NCI-H345 treated with DMSO at 0.1 percent for 48 hours (cell line): Measurements from ENCODE around the gene EEPD1.
"Not testable (repeated sequence)": the region's sequence is repeated elsewhere in the genome, so short reads cannot be mapped to it uniquely, and the experiment has no call there.

Experiments used
- DNase-seq: peaks from one replicate; lab custom pipeline; 2025; ENCODE audit not compliant: unreplicated experiment; lab: John Stamatoyannopoulos, UW

Gene EEPD1

DNA sequence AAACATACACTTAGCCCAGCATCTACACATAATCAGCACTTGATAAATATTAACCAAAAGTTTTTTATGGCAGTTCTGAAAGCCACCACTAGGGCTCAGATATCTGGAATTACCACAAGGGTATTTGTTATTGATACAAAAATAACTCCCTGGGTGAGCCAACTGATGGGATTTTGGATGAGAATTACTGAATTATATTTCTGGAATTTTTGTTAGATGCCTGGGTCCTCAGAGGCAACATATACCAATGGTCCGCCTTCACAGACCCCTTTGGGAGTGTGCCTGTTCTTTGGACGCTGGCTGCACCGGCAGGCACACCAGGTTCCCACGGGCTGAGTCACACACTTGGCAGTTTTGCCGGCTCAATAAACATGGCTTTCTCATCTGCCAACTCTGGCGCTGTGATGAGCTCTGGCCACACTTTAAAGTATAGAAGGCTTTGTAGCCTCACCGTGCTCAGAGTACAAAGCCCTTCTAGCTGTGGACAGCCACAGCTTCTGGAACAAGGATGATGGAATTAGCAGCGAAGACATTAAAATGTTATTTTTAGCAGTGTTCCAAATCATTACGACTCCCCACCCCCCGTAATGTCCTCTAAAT lies 24.5 kb upstream of the EEPD1 start:
- no peak for DNase-seq

DNA sequence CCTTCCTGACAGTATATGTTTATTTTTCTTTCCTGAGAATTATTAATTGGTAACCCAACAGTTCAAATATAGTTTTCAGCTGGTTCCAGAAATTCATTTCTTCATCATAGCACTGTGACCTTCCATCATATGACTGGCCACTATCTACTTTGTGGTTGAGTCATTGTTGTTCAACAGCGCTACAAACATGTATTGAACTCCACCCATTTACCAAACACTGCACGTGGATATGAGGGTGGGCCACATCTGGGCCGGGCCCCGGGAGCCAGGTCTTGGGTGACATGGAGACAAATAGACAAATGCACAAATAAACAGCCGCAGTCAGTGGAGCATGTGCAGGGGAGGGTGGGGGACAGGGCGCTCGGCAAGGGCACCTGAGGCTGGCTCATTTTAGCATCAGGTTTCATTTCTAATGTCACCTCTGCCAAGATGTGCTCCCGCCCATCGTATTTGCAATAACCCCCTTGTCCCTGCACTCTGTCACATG lies 24.0 kb upstream of the EEPD1 start:
- DNase-seq: no peak

- DNase-seq: no peak
Observed at GRCh38 chr7:36130236-36130945, 22.7 kb upstream of the EEPD1 start.

GRCh38 chr7:36131026-36131425 lies 22.0 kb upstream of the EEPD1 start:
- no peak for DNase-seq

DNA sequence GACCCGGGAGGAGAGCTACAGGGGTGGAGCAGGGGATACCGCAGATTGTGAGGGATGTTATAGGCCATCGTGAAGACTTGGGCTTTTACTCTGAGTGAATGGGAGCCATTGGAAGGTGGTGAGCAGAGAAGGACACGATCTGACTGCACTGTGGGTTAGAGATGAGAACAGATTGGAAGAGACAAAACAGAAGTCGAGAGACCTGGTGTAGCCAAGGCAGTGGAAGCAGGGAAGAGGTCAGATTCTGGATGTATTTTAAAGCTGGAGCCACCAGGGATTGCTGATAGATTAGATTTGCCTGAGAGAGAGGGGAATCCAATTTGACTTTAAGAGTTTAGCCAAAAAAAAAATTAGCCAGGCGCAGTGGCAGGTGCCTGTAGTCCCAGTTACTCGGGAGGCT lies 21.6 kb upstream of the EEPD1 start:
- no peak for DNase-seq

GRCh38 chr7:36132012-36132411 lies 21.0 kb upstream of the EEPD1 start:
- DNase-seq: no peak

GRCh38 chr7:36135700-36136099 lies 17.4 kb upstream of the EEPD1 start:
- no peak for DNase-seq

GRCh38 chr7:36137258-36137657 lies 15.8 kb upstream of the EEPD1 start:
- no peak for DNase-seq

DNA sequence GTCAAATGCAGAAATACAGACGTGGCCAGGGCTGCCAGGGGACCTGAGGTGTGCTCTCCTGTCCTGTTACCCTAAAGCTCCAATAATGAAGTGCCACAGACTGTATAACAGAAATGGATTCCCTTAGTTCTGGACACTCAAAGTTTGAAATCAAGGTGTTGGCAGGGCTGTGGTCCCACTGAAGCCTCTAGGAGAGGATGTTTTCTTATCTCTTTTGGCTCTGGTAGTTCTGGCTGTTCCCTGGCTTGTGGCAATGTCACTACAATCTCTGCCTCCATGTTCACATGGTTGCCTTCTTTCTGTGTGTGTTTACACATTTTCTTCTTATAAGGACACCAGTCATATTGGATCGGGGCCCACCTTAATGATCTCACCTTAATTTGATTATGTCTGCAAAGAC lies 15.3 kb upstream of the EEPD1 start:
- DNase-seq: no peak

GRCh38 chr7:36138209-36138608 lies 14.8 kb upstream of the EEPD1 start:
- DNase-seq: no peak

DNA sequence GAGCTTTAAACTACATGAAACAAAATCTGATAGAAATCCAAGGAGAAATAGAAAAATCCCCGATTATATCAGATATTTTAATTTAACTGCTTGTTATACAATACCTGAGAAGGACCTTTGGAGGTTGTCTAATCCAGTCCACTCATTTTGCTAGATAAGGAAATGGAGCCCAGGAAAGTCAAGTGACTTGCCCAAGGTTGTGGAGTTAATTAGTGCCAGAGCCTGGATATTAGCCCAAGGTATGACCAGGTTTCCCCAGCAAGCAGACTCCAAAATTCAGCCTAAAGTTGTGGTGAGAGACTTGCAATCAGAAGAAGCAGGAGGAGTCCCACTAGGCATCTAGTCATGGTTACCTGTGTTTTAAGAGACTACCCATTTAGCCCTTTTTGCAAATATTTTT lies 11.7 kb upstream of the EEPD1 start:
- DNase-seq: no peak

GRCh38 chr7:36141850-36142249 lies 11.2 kb upstream of the EEPD1 start:
- no peak for DNase-seq

GRCh38 chr7:36144189-36144588 lies 8.9 kb upstream of the EEPD1 start:
- no peak for DNase-seq

GRCh38 chr7:36145686-36146085 lies 7.4 kb upstream of the EEPD1 start:
- DNase-seq: no peak

GRCh38 chr7:36147361-36147760 lies 5.7 kb upstream of the EEPD1 start:
- no peak for DNase-seq

DNA sequence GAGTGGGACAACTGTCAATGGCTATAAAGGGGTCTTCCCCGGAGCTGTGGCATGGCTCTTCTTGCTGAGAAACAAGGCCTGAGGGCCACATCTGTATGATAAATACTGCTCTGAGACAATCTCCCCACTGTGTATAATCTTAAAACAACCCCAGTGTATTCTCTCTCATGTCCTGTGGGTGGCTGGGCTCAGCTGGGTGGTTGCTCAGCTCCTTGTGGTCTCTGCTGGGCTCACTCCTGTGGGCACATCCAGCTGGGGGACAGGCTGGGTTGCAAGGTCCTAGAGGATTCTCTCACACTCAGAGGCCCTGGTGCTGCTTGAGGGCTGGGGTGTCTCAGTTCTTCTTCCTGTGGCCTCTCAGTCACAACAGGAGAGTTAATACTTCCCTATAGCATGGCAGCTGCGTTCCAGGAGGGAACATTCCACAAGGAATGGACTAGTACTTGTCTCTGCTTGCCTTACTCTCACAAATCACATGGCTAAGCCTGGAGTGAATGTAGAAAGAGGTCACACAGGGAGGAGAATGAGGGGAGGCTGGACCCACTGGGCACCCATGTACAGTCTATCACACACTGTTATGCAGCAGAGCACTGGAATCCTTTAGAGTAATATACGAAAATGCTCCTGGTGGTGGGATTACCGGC lies 4.5 kb upstream of the EEPD1 start:
- no peak for DNase-seq

GRCh38 chr7:36149240-36149639 lies 3.8 kb upstream of the EEPD1 start:
- not testable (repeated sequence) for DNase-seq

DNA sequence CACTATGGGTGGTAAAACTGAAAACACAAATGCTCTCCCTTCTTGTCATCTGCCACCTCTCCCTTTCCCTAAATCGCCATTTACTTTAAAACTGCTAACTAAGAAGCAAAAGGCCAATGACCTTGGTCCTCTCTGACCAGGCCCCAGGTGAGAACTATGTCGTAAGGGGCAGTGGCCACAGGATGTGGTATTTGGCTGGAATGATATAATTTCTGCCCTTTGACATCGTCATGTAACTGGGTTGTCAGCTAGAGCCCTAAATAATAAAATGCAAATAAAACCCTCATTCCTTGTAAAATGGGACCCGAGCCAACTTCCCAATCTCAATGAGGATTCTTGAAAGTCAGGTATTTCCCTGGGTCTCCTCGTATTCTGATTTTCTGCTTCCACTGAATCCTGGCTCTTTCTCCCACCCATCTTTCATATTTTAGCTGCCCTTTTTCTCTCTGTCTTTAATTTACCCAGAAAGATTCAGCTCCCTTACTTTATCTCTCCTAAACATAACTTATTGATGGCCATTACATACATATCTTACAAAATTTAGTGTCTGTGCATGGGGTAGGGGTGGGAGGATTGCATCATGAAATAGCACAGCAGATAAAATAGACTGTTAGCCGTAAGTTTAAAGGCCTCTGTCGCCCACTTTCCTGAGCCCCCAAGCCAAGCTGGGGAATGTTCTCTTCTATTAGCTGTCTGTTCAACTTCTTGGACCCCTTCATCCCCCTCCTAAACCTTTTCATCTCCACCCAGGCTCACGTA lies 3.2 kb upstream of the EEPD1 start:
- DNase-seq: no peak

GRCh38 chr7:36151921-36152755 lies 916 bp upstream of the EEPD1 start:
- DNase-seq: no peak

DNA sequence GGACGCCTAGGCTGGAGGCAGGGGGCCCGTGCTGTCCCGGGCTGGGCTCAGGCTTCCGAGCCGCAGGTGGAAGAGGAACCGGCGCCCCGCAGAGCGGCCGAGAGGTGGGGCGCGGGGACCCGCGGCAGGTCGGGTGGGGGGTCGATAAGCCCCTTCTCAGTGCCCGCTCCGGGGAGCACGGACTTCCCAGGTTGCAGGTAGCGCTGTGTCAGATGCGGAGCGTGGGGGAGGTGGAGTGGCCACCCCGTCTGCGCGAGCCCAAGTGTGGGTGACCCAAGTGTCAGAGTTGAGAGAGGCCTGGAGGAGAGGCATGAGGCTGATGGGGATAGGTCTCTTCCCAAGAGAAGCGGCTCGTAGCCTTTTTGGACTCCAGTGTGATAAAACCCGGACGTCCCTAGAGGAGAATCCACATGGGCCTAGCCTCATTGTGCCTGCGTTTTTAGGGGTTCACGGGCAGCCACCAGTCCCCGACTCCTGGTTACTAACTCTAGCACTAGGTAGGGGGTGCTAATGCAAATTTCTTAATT lies 580 bp downstream of the EEPD1 start:
- no peak for DNase-seq
